Fibroblast of gingiva (primary cell): ENCODE data around the gene MRGPRE.

Source experiments
- DNase-seq: peaks from one replicate; pipeline ENCODE4 v3.0.0-alpha.2; 2011; ENCODE audit warnings: low read depth

MRGPRE gene

DNA sequence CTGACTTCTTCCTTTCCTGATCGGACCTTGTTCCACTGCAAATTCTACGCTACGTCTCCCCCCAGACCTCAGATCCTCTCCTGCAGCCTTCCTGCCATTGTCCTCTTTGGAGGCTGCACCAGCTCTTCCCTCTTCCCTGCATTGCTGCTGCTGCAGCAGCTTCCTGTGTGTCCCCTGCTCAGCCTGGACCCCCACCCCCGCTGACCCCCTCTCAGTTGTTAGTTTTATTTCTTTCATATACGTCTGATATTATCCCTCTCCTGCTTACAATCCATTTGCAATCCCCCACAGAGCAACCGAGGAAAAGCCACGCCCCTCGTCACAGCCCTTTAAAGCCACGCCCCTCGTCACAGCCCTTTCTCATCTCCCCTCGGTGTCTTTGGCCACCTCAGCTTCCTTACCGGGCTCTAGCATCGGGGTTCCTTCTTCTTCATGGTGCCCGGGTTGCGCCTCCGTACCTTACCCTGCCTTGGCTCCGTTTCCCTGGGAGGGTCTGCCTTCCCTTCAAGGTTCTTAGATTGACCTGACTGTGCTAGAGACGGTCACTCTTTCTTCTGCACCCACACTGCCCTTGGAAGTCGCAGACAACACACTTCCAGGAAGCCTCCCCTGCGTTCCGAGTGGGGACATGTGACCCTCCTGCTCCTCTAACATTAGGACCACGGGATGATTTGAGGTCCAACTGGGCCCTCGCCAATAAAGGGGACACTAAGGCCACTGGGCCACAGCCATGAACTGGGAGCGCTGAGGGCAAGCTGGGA, 18.4 kb downstream of the MRGPRE start:
- no peak for DNase-seq

DNA sequence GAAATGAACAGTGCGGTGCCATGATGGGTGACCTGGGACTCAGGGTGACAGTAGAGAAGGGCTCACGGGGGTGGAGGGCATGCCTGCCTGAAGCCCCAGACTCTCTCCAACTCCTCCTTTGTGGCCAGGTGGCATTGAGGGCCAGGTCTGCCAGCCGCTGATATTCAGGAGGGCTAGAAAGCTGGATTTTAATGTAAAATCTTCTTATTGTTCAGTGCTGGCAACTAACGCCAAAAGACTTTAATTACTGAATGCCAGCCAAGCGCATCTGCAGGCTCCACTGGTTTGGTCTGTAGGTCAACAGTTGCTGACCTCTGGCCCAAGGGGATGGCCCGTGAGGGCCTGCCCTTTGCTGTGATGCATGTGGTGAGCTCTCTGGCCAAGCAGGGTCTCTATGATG, 23.9 kb downstream of the MRGPRE start:
- DNase-seq = no peak

DNA sequence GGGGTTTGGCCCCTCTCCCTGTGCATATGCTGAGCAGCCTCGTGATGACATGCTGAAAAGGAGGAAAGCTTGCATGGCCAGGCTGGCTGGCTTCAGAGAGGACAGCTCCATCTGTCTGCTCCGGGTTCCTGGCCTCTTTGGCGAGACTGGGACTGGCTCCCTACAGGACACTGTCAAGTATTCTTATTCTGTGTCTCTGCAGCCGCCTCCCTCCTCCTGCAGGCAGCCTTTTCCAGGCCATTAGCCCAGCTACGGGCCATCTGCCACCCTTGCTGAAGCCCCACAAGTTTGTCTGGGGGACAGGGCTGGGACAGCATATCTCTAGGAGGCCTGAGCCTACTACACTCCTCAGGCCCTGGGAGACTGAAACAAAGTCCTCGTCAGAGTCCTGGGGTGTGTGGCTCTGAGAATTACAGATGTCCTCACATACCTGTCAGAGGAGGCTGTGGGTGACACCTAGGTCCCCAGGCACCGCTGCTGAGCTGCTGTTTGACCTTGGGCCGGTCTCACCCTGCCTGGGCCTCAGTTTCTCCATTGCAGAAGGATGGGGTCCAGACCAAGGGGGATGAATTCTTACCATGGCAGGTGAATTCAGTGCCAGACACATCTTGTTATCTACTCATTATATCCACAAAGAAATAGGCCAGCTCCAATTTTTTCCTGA, 24.6 kb downstream of the MRGPRE start:
- DNase-seq = no peak

- no peak for DNase-seq
Observed at GRCh38 chr11:3206922-3207204, 25.4 kb downstream of the MRGPRE start.

GRCh38 chr11:3206156-3206921, 25.9 kb downstream of the MRGPRE start:
- DNase-seq = no peak

DNA sequence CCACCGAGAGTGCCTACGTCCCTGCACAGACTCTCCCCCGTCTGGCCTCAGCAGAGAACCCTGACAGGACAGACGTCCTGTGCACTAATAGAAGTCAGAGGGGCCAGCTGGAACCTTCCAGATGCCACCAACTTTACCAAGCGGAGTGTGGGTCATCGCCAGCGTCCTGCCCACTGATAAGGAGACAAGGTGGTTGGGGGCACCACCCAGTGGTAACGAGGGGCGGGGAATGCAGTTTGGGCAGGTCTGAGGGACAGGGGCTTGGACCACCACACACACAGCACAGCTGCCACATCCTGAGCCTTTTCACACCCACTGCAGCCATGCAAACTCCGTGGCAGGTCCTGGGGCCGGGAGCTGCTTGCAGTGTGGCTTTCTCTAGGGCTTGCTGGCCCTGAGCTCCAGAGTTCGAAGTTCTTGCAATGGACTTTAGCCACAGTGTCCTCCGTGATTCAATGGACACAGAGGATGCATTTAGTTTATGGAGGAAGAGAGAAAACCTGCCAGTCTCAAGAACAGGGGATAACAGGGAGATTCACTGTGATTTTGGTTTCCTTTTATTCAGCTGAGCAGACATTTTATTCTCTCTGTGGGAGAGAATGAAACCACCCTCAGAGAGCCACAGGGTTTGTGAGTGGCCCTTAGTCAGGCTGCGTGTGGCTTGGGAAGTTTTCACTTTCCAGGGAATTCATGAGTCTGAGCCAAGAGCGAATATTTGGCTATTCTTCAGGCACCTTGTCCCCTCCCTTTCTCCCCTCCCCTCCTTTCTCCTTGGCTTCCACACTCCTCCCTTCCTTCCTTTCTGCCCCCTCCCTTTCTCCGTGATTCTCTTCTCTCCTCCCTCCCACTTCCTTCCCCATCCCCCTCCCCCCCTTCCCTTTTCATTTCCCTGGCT, 26.7 kb downstream of the MRGPRE start:
- DNase-seq = no peak

GRCh38 chr11:3204141-3205015, 27.8 kb downstream of the MRGPRE start:
- DNase-seq = no peak

DNA sequence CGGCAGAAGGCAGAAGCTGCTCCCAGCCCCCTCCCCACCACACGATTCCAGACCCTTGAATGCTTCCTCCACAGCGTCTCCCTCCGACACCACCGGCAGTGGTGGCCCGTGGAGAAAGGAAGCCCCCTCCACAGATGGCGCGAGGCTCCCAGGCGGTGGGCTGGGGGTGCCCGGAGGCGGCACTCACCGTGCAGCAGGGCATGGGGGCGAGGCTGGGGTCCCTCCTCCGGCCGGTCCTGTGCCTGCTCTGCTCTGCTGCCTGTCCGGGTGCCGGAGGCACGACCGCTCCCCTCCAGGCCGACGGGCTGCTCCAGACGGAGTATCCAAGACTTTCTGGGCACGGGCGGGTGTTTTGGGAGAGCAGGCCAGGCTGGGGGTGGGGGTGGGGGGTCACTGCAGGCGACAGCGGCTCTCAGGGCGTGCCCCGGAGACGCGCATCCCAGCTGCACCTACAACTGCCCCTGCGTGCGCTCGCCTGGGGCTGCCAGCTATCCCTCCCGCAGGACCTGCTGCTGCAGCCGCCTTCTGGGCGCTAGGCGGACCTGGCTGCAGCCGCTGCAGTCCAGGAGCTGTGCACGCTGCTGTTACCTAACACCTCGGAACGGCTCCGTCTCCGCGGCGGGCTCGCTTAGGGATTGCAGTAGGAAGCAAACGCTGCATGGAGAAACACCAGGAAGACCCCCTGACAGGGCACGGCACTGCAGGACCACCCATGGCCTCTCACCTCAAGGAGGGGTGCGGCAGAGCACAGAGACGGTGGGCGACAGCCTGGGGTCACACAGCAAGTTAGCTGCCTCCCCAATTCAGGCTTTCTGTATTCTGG, 28.8 kb downstream of the MRGPRE start:
- DNase-seq = no peak

DNA sequence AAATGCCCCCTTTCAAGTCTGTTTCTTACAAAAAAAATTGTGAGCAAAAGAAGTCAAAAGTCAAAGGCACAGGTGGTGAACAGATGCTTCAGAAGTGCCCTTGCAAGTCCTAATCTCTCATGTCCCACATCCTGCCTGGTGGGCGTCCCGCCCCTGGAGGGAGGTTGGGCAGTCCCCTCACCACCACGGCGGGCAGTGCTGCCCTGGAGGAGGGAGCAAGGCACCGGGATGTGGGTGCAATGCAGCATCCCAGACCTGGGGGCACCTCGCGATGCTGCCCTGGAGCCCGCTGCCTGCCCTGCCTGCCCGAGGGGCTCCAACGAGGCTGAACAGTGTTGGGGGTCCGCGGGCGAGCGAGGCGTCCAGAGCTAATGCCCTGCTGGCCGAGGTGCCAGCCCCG, 29.5 kb downstream of the MRGPRE start:
- no peak for DNase-seq

GRCh38 chr11:3202305-3202704, 29.9 kb downstream of the MRGPRE start:
- no peak for DNase-seq

DNA sequence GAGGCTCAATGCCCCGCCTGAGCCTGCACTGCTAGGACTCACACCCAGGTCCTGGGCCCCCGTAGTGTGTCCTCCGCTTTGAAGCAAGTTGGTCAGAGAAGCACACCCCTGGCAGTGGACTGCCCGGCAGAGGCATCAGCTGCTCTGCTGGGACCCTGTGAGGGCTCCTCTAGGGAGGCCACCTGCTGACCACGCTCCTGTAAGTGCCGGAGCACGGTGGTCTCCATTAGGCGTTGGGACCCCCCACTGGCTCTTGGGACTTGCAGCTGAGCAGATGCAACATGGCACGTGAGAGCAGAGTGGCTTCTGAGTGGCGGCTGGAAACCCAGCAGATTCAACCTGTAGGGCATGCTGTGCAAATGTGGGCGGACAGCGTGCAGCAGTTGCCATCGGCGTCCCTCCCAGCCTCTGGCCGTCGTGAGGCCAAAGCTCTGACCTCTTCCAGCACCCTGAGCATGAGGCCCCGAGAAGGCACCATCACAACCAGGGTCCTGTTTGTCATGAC, 30.5 kb downstream of the MRGPRE start:
- no peak for DNase-seq

DNA sequence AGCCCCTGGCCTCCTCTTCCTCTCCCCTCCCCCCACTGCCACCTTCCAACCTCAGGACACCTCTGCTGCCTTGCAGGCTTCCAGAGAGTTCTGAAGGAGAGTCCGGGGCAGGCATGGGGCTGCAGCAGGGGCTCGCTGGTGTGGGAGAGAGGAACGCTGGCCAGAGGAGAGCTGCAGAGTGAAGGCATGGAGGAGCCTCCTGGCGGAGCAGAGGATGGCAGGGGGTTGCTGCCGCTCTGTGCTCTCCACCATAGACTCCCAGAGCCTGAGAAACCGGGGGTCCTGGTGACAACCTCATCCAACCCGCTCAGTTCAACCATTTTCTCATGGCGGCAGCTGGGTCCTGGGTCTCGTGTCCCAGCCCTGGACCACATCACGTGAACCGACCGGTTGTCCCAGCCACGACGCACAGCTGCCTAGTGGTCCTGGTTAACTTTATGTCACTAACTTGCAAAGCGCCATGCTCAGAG, 31.1 kb downstream of the MRGPRE start:
- no peak for DNase-seq

DNA sequence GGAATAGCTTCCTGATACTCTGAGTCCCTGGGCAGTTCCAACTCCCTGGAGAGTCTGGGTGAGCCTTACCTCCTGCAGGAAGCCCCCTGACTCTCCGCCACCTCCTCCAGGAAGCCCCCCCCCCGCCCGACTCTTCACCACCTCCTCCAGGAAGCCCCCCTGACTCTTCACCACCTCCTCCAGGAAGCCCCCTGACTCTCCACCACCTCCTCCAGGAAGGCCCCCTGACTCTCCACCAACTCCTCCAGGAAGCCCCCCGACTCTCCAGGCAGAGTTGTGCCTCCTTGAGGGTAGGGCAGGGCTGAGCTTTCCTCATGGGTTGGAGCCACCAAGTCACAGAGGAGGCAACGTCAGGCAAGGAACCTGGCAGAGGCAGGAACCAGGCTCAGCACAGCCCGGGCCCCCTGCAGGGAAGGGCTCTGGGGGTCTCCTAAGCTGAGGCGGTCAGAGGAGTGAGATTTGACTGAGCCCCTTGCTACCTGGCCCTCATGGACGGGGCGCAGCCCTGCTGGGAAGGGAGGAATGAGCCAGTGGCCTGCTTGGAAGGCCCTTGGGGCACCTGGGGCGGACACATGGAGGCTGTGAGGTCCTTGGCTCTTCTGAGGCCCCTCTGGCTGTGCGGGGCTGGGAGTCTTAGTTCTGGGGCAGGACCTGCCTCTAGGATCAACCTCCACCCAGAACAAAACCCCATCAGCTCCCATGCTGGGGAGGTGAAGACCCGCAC, 31.7 kb downstream of the MRGPRE start:
- no peak for DNase-seq

- DNase-seq = no peak
Observed at GRCh38 chr11:3199537-3200295, 32.5 kb downstream of the MRGPRE start.

DNA sequence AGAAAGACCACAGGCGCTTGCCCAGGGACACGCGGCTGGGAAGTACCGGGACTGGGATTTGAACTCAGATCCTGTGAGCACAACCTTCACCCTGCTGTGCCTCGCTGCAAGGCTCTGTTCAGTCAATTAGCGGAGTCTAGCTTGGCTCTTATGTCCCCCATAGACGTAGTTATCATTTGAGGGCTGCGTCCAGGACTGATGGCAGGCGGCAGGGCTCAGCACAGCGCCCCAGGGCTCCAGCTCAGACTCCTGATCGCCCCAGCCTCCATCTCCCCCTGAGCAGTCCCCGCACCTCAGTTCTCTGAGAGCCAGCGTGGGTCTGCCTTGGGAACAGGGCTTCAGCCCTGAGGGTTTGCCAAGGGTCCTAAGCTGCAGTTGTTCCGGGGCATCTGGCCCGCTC, 33.4 kb downstream of the MRGPRE start:
- DNase-seq = no peak

GRCh38 chr11:3197878-3198528, 34.2 kb downstream of the MRGPRE start:
- DNase-seq = no peak

DNA sequence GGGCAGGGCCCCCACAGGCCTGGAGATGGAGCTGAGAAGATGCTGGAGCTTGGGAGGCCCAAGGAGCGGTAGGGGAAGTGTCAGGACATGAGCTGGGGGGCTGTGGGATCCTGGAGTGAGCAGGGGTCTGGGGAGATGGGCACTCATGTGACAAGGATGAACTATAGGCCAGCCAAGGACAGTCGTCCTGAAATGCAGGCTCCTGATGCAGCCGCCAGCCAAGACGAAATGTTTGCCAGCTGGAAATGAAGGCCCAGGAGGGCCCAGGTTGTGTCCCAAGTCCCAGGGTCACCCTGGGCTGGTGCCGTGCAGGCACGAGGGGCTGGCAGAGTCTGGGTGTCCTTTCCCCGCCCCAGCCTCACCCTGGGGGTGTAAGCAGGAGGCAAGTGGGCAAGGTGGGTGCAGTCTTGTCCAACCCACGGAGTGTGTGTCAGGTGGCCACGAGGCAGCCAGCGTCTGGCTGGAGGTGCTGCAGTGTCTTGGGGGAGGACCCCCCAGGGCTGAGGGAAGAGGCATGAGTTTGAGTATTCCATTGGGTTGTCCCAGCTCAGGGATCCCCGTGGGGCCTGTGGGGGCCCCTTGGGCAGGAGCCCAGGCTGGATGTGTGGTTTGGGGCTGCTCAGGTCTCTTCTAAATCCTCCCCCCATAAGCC, 35.0 kb downstream of the MRGPRE start:
- no peak for DNase-seq
